GM10266 (cell line): Measurements from ENCODE around the gene SP110.
"Not testable (repeated sequence)": the region's sequence is repeated elsewhere in the genome, so short reads cannot be mapped to it uniquely, and the experiment has no call there.

ENCODE experiments used
- DNase-seq: peaks from one replicate; pipeline ENCODE4 v3.0.0; 2012; ENCODE audit errors: extremely low spot score
- TF ChIP-seq, protein P1 (sequence below): IDR thresholded peaks from 2 replicates; pipeline ENCODE4 v1.5.1; 2012; ENCODE audit warnings: mild to moderate bottlenecking, low read depth; ENCODE audit not compliant: control insufficient read depth, insufficient read depth; ENCODE audit errors: missing control alignments

SP110 gene

DNA sequence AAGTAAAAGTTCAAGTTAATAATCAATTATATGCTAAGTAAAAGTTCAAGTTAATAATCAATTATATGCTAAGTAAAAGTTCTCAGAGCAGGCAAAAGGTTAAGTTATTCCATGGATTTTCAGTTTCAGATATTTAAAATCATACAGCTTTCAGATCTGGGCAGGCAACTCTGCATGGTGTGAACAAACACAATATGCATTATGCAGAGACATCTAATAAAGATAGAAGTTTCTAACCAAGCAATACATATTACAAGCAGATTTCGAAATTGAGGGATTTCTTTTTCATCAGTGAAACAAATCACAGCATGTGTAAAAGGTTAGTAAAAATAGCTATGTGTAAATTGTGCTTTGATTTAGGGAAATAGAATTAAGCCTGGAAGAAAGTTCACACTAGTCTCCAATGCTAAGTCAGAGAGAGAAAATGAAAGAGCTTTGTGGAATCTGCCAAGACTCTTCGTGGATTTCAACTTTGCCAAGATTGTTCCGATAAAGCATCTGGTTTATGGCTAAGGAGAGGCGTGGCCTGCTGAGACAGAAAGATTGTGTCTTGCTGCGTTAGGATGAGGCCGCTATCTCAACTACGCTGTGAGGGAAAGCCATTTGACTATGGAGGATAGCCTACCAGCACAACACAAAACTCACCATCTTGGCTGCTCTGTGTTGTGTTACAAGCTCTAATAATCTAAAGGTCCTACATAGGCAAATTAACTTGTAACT, 91.0 kb downstream of the SP110 start:
- no peak for DNase-seq
- TF ChIP-seq, protein P1, sequence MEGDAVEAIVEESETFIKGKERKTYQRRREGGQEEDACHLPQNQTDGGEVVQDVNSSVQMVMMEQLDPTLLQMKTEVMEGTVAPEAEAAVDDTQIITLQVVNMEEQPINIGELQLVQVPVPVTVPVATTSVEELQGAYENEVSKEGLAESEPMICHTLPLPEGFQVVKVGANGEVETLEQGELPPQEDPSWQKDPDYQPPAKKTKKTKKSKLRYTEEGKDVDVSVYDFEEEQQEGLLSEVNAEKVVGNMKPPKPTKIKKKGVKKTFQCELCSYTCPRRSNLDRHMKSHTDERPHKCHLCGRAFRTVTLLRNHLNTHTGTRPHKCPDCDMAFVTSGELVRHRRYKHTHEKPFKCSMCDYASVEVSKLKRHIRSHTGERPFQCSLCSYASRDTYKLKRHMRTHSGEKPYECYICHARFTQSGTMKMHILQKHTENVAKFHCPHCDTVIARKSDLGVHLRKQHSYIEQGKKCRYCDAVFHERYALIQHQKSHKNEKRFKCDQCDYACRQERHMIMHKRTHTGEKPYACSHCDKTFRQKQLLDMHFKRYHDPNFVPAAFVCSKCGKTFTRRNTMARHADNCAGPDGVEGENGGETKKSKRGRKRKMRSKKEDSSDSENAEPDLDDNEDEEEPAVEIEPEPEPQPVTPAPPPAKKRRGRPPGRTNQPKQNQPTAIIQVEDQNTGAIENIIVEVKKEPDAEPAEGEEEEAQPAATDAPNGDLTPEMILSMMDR = no peak

DNA sequence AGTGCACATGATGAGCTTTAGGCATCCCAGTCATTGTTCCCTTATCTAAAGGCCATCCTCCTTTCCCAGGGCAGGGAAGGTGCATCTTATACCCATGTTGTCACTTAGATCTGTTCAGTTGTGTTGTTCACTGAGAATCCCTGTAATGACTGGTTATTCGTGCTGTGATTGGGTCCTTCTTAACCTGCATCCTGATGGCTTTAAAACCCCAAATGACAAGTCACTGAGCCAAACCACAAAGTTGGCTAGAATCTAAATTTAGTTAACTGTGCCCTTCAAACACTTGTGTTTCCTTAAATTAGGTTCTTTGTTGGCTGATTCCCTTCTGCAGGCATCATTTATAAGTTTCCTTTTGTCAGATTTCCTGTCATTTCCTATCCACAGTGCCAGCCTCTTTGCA, 92.6 kb downstream of the SP110 start:
- DNase-seq = no peak
- TF ChIP-seq, protein P1 = no peak

DNA sequence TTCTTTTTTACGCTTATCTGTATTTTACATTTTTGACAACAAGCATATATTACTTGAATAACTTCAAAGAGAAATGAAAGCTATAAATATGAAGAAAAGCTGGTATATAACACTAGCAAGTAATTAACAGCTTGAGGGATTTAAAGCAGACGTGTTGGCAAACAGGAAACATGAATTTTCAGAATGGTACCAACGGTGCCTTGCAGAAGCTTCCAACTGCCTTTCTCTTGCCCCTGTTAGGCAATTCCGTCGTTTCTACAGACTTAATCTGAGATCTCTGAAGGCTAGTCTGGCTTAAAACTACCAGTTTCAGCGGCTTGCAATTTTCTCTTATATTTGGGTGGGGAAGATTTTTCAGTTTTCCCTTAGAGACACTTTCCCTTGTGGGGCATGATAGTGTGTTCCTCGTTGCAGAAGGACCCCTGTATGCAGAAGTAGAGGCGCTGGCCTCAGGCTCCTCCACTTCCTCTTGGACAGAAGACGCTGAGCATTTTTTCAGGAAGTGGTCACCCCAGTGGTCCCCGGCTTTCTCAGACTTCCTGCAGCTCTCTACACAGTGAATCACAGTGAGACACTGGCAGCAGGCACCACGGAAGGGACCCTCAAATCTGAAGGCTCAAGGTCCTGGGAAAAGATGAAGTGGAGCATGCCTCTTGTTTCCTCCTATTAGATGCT, 94.9 kb downstream of the SP110 start:
- DNase-seq = no peak
- TF ChIP-seq, protein P1 = no peak

DNA sequence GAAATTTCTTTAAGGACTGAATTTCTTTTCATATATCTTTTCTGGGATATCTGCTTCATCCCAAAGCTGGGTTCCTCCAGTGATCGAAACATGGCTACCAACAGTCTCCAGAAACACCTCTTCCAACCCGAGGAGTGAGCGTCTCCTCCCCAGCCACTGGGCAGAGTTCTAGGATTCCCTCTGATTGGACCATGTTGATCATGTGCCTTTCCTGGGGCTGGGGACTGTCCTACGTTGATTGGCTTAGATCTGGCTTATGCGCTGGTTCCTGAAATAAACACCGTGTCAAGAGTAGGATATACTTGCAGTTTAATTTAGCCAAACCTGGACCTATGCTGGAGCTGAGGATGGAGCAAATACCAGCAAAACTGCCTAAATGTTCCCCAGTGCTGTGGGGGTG, 95.5 kb downstream of the SP110 start:
- TF ChIP-seq, protein P1 = no peak

DNA sequence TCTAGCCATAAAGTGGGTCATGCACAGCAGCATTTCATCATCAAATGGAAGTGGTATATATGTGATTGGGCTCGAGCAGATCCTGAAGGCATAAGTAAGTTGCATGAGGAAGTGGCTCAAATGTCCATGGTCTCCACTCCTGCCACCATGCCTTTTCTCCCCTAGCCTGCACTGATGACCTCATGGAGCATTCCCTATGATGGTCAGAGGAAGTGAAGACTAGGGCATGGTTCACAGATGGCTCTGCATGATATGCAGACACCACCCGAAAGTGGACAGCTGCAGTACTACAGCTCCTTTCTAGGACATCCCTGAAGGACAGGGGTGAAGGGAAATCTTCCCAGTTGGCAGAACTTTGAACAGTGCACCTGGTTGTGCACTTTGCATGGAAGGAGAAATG, 99.4 kb downstream of the SP110 start:
- not testable (repeated sequence) for DNase-seq

More for the DNA sequence above, 95.5 kb downstream of the SP110 start:
- no peak for DNase-seq

DNA sequence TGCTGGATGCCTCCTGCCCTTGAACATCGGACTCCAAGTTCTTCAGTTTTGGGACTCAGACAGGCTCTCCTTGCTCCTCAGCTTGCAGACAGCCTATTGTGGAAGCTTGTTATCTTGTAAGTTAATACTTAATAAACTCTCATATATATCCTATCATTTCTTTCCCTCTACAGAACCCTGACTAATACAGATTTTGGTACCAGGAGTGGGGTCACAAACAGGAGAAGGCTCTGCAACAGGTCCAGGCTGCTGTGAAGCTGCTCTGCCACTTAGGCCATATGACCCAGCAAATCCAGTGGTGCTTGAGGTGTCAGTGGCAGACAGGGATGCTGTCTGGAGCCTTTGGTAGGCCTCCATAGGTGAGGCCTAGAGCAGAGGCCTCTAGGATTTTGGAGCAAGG, 100.0 kb downstream of the SP110 start:
- not testable (repeated sequence) for DNase-seq
